Skin epidermis (tissue), 12 donors: ENCODE data around the gene MACROD2.

Experiments used
- H3K27ac ChIP-seq, 21 experiments: fragments of 200-600 bp; sonication (generic) in 11 of 21; one replicate each; pipeline ENCODE4 v1.5.0; 2020; ENCODE audit warnings: mild to moderate bottlenecking in 3 of 21, inconsistent platforms in 2 of 21, moderate library complexity in 2 of 21
- H3K4me3 ChIP-seq, 7 experiments: fragments of 200-600 bp; sonication (generic) in 2 of 7; one replicate each; pipeline ENCODE4 v1.5.0; 2020; ENCODE audit warnings: inconsistent platforms in 2 of 7, mild to moderate bottlenecking in 2 of 7, moderate library complexity in 1 of 7

Gene MACROD2

GRCh38 chr20:14664101-14664500, 668.8 kb downstream of the MACROD2 start:
- Histone ChIP-seq H3K4me3 (no peak overlapping the region), H3K27ac (no peak overlapping the region)

GRCh38 chr20:14666696-14667095, 671.4 kb downstream of the MACROD2 start:
- no peak overlapping the region for H3K27ac ChIP-seq
- no peak overlapping the region for H3K4me3 ChIP-seq

GRCh38 chr20:14667226-14667625, 671.9 kb downstream of the MACROD2 start:
- Histone ChIP-seq H3K4me3 (no peak overlapping the region), H3K27ac (no peak overlapping the region)

- Histone ChIP-seq H3K27ac (no peak overlapping the region), H3K4me3 (no peak overlapping the region)
Measured at GRCh38 chr20:14672066-14672465, 676.8 kb downstream of the MACROD2 start.

- Histone ChIP-seq H3K4me3 (no peak overlapping the region), H3K27ac (no peak overlapping the region)
Measured at GRCh38 chr20:14673164-14673563, 677.8 kb downstream of the MACROD2 start.

DNA sequence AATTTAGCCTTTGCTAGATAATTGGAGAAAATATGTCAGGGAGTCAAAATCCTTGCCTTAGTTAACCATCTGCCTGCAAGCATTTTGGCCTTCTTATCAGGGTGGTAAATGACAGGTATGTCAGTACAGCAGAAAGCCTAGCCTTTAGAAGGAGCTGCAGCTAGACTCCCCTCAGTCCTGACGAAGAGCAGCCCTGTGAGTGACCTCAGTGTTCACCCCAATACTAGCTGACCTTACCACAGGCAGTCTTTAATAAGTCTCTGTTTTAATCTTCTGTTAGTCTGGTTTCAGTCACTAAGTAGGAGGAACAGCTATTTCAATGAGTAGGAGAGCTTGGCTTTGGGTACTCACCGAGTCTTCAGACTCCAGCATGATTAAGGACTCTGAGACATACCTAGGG, 682.1 kb downstream of the MACROD2 start:
- H3K27ac ChIP-seq = no peak overlapping the region
- H3K4me3 ChIP-seq = no peak overlapping the region

GRCh38 chr20:14685183-14685582, 689.9 kb downstream of the MACROD2 start:
- Histone ChIP-seq H3K4me3 (no peak overlapping the region), H3K27ac (no peak overlapping the region)

DNA sequence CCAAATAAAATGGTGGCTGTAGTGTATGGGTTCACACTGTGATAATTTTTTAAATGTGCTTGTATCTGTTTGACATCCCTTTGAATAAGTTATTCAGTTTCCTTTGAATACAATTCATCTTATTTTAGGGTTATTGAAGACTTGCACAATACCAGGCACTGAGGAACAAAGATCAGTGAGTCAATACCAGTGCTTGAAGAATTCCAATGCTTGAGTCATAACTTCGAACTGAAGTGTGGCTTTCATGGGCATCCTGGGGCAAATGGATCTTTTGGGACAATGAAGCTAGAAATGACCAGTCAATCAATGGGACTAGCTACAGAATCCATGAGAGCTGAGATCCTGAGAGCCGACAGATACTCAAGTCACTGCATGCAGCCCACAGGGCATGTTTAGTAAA, 692.0 kb downstream of the MACROD2 start:
- H3K4me3 ChIP-seq = no peak overlapping the region

GRCh38 chr20:14688005-14688404, 692.7 kb downstream of the MACROD2 start:
- Histone ChIP-seq H3K4me3 (no peak overlapping the region), H3K27ac (no peak overlapping the region)

More for the DNA sequence above, 692.0 kb downstream of the MACROD2 start:
- H3K27ac ChIP-seq = no peak overlapping the region

DNA sequence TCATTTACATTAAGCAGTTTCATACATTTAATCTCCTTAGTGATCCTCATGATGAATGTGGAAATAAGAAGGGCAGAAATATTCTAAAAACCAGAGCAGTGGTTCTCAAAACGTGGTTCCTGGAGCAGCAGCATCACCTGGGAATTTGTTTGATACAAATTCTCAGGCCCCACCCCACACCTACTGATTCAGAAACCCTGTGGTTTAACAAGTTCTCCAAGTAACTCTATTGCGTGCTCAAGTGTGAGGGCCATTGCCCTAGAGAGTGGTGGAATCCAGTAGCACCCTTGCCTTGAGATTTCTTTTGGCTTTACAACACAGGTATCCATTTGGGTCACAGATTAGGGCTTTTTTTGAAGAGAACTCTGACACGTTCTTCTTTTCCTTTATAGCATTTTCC, 696.7 kb downstream of the MACROD2 start:
- no peak overlapping the region for H3K27ac ChIP-seq

DNA sequence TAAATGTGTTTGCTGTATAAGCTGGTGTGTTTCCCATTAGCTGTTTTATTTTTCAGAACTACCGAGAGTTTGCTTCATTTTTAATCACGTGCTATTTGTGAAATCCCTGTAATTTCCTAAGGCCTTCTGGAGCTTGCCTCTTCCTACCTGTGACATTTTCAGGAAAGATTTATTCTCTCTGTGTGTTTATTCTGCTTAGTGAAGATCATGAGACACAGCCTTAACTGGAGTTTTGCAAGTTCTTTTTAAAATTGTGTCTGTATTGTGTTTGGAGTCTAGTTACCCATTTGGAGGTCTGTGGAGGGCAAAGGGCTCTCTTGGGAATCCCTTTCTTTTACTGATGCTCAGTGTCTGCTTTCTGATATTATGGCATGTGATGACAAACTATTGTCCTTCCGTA, 701.2 kb downstream of the MACROD2 start:
- H3K4me3 ChIP-seq = no peak overlapping the region
- H3K27ac ChIP-seq = no peak overlapping the region

More for the DNA sequence above, 696.7 kb downstream of the MACROD2 start:
- H3K4me3 ChIP-seq = no peak overlapping the region

- H3K4me3 ChIP-seq = no peak overlapping the region
- H3K27ac ChIP-seq = no peak overlapping the region
Measured at GRCh38 chr20:14696937-14697336, 701.6 kb downstream of the MACROD2 start.

- Histone ChIP-seq H3K4me3 (no peak overlapping the region), H3K27ac (no peak overlapping the region)
Measured at GRCh38 chr20:14698125-14698524, 702.8 kb downstream of the MACROD2 start.

DNA sequence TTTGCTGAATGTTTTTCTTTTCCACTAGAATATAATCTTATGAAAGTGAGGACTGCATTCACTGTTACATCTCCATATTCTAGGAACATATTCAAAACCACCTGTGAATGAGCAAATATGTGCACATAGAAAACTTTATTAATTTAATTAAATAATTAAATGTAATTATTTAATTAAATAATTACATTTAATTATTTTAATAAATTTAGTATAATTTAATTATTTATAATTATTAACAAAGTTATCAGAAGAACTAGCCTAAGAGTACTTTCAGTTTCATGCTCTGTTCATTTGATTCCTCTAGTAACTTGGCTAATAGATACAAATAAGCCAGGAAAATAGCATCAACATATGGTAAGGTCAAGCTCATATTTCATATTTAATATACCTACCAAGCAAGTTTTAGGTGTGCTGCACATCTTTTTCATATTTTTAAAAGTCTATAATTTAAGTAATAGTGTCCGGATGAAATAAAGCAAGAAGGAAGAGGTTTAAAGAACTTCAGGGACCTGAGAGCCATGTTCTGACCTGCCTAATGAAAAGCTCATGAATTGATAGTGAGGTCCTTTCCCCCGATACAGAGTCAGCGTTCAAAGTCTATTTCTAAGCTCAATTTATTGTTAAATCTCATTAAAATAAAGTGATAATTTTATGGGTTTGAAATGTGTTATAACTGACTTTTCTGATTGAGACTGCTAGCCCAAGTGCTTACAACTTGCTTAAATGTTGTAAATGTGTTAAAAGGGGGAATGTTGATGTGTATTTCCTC, 703.5 kb downstream of the MACROD2 start:
- H3K27ac ChIP-seq = no peak overlapping the region
- H3K4me3 ChIP-seq = no peak overlapping the region

DNA sequence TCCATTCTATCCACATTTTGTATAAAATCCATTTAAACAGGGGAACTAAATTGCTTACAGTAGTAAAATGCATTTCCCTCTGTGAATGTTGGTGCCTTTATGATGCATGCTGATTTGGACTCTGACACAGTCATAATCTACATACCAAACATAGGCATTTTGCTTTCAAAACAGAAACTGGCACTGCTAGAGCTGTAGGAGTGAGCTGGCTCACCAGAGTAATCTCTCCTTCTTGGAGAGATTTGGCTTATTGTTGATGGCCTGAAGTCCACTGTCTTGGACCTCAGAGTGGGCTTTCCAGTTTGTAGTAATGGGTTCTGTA, 705.3 kb downstream of the MACROD2 start:
- no peak overlapping the region for H3K27ac ChIP-seq
- no peak overlapping the region for H3K4me3 ChIP-seq

- Histone ChIP-seq H3K4me3 (no peak overlapping the region), H3K27ac (no peak overlapping the region)
Measured at GRCh38 chr20:14701326-14701725, 706.0 kb downstream of the MACROD2 start.

DNA sequence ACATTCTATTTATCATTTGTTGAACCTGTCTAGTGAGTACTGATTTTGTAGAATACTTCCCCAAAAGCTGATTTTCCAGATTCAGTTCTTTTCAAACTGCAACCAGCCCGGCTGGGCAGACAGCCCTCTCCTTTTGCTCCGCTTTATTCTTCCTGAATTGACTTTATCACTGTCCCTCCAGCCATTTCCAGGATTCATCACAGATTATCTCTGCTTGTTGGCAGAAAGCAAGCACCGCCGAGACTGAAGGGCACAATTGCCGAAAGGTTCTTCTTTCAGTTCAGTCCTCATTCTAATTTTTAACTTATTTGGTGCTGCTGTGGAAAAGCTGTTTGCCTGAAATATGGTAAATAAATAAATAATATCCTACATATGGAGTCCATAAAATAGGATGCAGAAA, 711.2 kb downstream of the MACROD2 start:
- Histone ChIP-seq H3K27ac (no peak overlapping the region), H3K4me3 (no peak overlapping the region)

GRCh38 chr20:14707026-14707680, 711.8 kb downstream of the MACROD2 start:
- Histone ChIP-seq H3K4me3 (no peak overlapping the region), H3K27ac (no peak overlapping the region)

- H3K4me3 ChIP-seq = no peak overlapping the region
- H3K27ac ChIP-seq = no peak overlapping the region
Measured at GRCh38 chr20:14707865-14708596, 712.7 kb downstream of the MACROD2 start.

- no peak overlapping the region for H3K4me3 ChIP-seq
- no peak overlapping the region for H3K27ac ChIP-seq
Measured at GRCh38 chr20:14709439-14709838, 714.1 kb downstream of the MACROD2 start.

GRCh38 chr20:14710951-14711350, 715.6 kb downstream of the MACROD2 start:
- Histone ChIP-seq H3K4me3 (no peak overlapping the region), H3K27ac (no peak overlapping the region)
